Kidney glomerular epithelial cell (primary cell): ENCODE results near the gene WDR13.
"Not testable (repeated sequence)": the region's sequence is repeated elsewhere in the genome, so short reads cannot be mapped to it uniquely, and the experiment has no call there.

ENCODE experiments used
- DNase-seq: peaks from one replicate; lab custom pipeline; 2025; lab: John Stamatoyannopoulos, UW

Gene WDR13

GRCh38 chrX:48597353-48598264 lies at the start of gene WDR13:
TSS of gene WDR13 (plus strand) at chrX:48597492. CDS start at chrX:48597997, 505 bp downstream.
- peak; percentile 87 for DNase-seq

GRCh38 chrX:48548871-48549270 lies 48.4 kb upstream of the WDR13 start:
- DNase-seq = no peak

GRCh38 chrX:48555731-48556325 lies 41.5 kb upstream of the WDR13 start:
- DNase-seq = not testable (repeated sequence)

- peak; percentile 11 for DNase-seq
These were observed 39.0 kb upstream of the WDR13 start for GRCh38 chrX:48558271-48558670.

GRCh38 chrX:48559636-48560035 lies 37.7 kb upstream of the WDR13 start:
- DNase-seq = no peak

- no peak for DNase-seq
These were observed 37.2 kb upstream of the WDR13 start for GRCh38 chrX:48560056-48560455.

GRCh38 chrX:48560681-48561080 lies 36.6 kb upstream of the WDR13 start:
- DNase-seq = no peak

- DNase-seq = no peak
These were observed 27.3 kb upstream of the WDR13 start for GRCh38 chrX:48569958-48570357.

GRCh38 chrX:48573690-48574269 lies 23.5 kb upstream of the WDR13 start:
- no peak for DNase-seq

- DNase-seq = peak; percentile 59
These were observed 22.7 kb upstream of the WDR13 start, which contains the start of gene RBM3 for GRCh38 chrX:48574270-48575266. TSS of gene RBM3 (plus strand) at chrX:48574484. CDS start at chrX:48575181, 697 bp downstream.

GRCh38 chrX:48575642-48576041 lies 21.6 kb upstream of the WDR13 start:
- DNase-seq = no peak

- DNase-seq = no peak
These were observed 21.2 kb upstream of the WDR13 start for GRCh38 chrX:48576108-48576507.

- DNase-seq = no peak
These were observed 18.6 kb upstream of the WDR13 start for GRCh38 chrX:48578661-48579128.

GRCh38 chrX:48579259-48579658 lies 18.0 kb upstream of the WDR13 start:
- DNase-seq = no peak

GRCh38 chrX:48580662-48581061 lies 16.6 kb upstream of the WDR13 start:
- DNase-seq = no peak

- no peak for DNase-seq
These were observed 12.6 kb upstream of the WDR13 start for GRCh38 chrX:48584698-48585097.

GRCh38 chrX:48589482-48590162 lies 7.7 kb upstream of the WDR13 start:
- DNase-seq = no peak

- no peak for DNase-seq
These were observed 6.8 kb upstream of the WDR13 start for GRCh38 chrX:48590203-48591103.

- no peak for DNase-seq
These were observed 6.0 kb upstream of the WDR13 start for GRCh38 chrX:48591255-48591791.

GRCh38 chrX:48592971-48593370 lies 4.3 kb upstream of the WDR13 start:
- no peak for DNase-seq
